B cell (primary cell): ENCODE data around the gene SCFD2.
"Not testable (repeated sequence)": the region's sequence is repeated elsewhere in the genome, so short reads cannot be mapped to it uniquely, and the experiment has no call there.

Source experiments
- EZH2 ChIP-seq: IDR thresholded peaks from 2 replicates; pipeline ENCODE4 v1.6.1; 2012; ENCODE audit warnings: borderline replicate concordance, low read depth, mild to moderate bottlenecking, moderate library complexity, low read length; ENCODE audit not compliant: insufficient read depth, poor library complexity, severe bottlenecking
- TF ChIP-seq, protein P1 (sequence below): fragments of 200-600 bp; IDR thresholded peaks from one replicate; pipeline ENCODE4 v1.8.0; 2022; ENCODE audit warnings: antibody characterized with exemption, mild to moderate bottlenecking

DNA sequence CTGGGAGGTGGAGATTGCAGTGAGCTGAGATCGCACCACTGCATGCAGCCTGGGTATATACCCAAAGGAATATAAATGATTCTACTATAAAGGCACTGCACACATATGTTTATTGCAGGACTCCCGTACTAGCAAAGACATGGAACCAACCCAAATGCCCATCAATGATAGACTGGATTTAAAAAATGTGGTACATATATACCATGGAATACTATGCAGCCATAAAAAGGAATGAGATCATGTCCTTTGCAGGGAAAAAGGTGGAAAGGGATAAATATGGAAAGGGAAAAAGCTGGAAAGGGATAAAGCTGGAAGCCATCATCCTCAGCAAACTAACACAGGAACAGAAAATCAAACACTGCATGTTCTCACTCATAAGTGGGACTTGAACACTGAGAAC, 308.8 kb downstream of the SCFD2 start:
- TF ChIP-seq, protein P1, sequence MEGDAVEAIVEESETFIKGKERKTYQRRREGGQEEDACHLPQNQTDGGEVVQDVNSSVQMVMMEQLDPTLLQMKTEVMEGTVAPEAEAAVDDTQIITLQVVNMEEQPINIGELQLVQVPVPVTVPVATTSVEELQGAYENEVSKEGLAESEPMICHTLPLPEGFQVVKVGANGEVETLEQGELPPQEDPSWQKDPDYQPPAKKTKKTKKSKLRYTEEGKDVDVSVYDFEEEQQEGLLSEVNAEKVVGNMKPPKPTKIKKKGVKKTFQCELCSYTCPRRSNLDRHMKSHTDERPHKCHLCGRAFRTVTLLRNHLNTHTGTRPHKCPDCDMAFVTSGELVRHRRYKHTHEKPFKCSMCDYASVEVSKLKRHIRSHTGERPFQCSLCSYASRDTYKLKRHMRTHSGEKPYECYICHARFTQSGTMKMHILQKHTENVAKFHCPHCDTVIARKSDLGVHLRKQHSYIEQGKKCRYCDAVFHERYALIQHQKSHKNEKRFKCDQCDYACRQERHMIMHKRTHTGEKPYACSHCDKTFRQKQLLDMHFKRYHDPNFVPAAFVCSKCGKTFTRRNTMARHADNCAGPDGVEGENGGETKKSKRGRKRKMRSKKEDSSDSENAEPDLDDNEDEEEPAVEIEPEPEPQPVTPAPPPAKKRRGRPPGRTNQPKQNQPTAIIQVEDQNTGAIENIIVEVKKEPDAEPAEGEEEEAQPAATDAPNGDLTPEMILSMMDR, result not testable (repeated sequence)
- TF ChIP-seq EZH2, result not testable (repeated sequence)
